GM18867 (cell line): ENCODE results near the gene LRP11.
"Not testable (repeated sequence)": the region's sequence is repeated elsewhere in the genome, so short reads cannot be mapped to it uniquely, and the experiment has no call there.

Experiments
- ATAC-seq: cut with Tn5 transposase; IDR thresholded peaks from one replicate; pipeline ENCODE4 v1.9.1; 2021; ENCODE audit warnings: mild to moderate bottlenecking, moderate library complexity; ENCODE audit not compliant: unreplicated experiment

Gene LRP11

DNA sequence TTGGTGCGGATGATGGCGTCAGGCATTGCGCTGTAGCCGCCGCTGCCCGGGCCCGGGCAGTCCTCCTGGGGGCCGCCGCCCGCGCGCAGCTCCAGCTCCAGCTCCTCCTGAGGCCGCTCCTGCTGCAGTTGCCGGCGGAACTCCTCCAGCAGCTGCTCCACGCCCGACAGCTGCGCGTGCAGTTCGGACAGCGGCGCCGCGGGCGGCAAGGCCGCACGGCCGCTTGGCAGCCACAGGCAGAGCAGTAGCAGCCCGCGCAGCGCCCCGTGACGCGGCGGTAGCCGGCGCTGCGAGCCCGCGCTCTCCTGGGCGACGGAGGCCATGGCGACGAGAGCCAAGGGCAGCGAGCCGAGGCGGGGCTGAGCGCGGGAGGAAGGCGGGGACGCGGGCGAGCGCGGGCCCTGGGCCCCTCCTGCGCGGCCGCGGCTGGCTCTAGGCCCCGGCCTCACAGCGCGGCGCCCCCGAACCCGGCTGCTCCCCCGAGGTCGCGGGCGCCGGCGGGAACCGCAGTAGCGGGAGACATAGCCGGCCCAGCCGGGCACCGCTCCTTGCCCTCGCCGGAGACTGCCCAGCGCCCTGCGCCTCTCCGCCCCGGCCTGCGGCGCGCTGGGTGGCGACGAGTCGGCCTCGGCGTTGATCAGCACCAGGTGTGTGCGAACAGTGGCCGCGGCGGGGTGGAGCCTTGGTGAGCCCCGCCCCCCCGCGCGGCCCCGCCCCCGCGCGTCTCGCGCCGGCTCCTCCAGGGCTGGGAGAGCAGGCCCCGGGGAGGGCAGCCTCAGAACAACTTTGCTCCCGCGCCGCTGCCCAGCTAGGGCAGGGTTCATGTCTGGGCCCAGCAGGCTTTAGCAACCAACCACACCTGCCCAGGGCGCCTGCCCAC lies at the start of gene LRP11:
Gene LRP11 (minus strand): TSS at position 662 of the 880 bp plus-strand sequence. CDS start 339 bp downstream, at position 323.
- peak; percentile 90 for ATAC-seq

GRCh38 chr6:149913540-149914240 lies 49.5 kb upstream of the LRP11 start:
- no peak for ATAC-seq

DNA sequence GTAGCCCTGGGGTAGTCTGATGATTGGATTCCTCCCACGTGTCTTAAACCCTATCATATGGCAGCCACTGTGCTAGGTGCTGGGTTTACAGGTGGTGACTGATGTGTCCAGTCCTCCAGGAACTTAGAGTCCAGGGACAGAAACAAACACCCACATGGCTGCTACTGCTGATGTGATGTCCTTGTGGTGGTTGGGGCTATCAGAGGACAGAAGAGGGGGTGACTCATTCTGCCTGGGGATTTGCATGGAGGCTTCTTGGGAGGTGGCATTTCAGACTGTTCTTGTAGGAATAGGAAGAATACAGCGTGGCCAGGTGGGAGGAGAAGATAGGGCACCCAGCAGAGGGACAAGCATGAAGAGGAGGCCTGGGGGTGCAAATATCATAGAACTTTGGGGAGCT lies 48.9 kb upstream of the LRP11 start:
- no peak for ATAC-seq

- not testable (repeated sequence) for ATAC-seq
Observed at GRCh38 chr6:149912680-149913079, 48.5 kb upstream of the LRP11 start.

- no peak for ATAC-seq
Observed at GRCh38 chr6:149910721-149911151, 46.6 kb upstream of the LRP11 start.

GRCh38 chr6:149909701-149910470 lies 45.7 kb upstream of the LRP11 start:
- no peak for ATAC-seq

- ATAC-seq = not testable (repeated sequence)
Observed at GRCh38 chr6:149908480-149908879, 44.3 kb upstream of the LRP11 start.

GRCh38 chr6:149907317-149907716 lies 43.2 kb upstream of the LRP11 start:
- ATAC-seq = no peak

DNA sequence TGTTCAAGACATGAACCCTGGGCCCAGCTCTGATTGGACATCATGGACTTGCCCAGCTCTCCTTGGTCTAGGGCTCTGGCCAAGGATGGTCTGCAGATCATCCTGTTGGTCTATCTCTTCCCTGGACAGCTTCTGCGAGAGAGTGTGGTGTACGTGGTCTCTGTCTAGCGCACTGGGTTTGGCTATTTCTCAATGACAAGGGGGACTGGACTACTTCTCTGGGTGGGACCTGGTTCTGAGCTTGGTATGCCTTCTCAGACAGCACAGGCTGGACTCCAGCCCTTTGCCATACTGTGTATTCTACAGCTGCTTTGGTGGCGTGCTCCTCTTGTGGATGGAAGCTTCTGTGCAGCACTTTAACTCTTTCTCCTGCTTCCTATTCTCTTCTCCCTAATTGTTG lies 42.2 kb upstream of the LRP11 start:
- ATAC-seq = no peak

DNA sequence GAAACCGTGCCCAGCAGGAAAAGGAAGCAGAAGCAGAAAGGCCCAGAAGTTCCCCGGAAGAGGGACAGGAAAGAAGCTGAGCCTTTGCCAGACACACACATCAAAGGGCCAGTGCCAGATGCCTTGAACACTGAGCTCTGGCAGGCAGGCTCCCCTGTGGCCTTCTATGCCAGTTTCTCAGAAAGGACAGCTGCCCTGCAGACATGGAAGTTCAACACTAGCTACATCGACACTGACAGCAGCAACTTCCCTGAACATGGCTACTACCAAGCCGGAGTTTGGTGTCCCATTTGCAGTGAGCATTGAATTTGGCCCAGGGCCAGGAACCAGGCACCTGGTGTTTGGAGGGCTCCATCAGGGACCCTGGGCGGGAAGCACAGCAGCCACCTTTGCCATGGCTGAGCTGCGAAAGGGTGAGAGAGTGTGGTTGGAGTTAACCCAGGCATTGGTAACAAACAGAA lies 41.8 kb upstream of the LRP11 start:
- ATAC-seq = no peak

DNA sequence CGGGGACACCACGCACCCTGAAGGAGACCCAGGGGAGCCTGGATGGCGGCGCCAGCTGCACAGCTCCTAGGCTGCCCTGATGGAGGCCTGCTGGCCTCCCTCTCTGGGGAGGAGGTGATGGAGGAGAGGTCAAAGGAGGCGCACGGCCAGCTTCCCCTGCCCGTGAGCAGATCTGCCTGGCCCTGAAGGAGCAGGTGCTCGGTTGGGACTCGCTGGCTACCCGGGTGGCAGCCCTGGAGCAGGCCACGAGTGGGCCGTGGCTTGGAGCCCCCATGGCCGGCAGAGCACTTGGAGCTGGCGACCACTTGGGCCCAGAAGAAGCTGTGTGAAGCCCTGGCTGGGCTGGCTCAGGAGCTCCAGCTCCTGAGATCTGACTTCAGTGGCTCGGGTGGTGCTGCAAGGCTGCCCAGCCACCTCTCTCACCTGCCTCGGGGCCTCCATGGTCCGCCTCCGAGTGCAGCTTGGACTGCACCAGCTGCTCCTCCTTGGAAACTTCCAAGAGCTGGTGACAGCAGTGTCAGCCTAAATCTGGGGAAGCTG lies 41.3 kb upstream of the LRP11 start:
- ATAC-seq = no peak

- no peak for ATAC-seq
Observed at GRCh38 chr6:149904661-149905370, 40.7 kb upstream of the LRP11 start.

GRCh38 chr6:149903938-149904611 lies 39.9 kb upstream of the LRP11 start:
- ATAC-seq = no peak

- ATAC-seq = no peak
Observed at GRCh38 chr6:149901444-149902140, 37.4 kb upstream of the LRP11 start.

GRCh38 chr6:149900620-149901443 lies 36.7 kb upstream of the LRP11 start:
- ATAC-seq = no peak

GRCh38 chr6:149899926-149900619 lies 35.9 kb upstream of the LRP11 start:
- no peak for ATAC-seq

DNA sequence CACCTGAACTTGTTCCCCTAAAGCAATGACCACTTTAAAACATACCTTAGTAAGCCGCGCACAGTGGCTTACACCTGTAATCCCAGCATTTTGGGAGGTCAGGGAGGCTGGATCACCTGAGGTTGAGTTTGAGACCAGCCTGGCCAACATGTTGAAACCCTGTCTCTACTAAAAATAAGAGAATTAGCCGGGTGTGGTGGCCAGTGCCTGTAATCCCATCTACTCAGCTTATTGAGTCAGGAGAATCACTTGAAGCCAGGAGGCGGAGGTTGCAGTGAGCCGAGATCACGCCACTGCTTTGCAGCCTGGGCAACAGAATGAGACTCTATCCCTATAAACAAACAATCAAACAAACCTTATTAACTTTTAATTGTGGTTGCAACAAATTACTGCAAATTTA lies 35.3 kb upstream of the LRP11 start:
- ATAC-seq = no peak

DNA sequence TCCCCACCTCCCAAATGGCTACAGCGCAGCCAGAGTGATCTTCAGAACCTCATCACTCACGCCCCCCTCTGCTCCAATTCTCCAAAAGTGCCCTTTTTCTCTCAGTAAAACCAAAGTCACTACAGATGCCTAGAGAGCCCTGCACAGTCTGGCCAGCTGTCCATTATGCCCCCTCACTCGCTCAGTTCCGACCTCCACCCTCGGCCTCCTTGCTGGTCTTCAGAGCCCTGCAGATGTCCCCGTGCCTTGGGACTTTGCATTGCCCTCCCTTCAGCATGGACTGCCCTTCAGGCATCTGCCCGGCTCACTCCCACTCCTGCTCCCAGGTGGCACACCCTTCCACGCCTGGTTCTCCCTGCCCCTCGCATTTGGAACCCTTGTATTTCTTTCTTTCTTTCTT lies 34.8 kb upstream of the LRP11 start:
- ATAC-seq = no peak
